Keratinocyte (primary cell): Measurements from ENCODE around the gene CYP2A6. TPM values are rescaled to one million over a fixed set of nuclear protein-coding genes. Genes with fewer than 3 reads are reported as not detected.
"Not testable (repeated sequence)": the region's sequence is repeated elsewhere in the genome, so short reads cannot be mapped to it uniquely, and the experiment has no call there.

Experiments used
- DNase-seq: peaks from one replicate; pipeline ENCODE4 v3.0.0-alpha.2; 2011; ENCODE audit warnings: low read depth, missing footprints, low spot score
- FAIRE-seq: peaks from 2 replicates; lab custom pipeline; 2011; peaks lifted over from hg19 to GRCh38; lab: Jason Lieb, UNC
- H2AFZ ChIP-seq: 2 replicates; pipeline ENCODE4 v1.6.0; 2012; ENCODE audit warnings: low read length, control low read depth, inconsistent platforms; ENCODE audit not compliant: control insufficient read depth
- H3K27ac ChIP-seq: 2 replicates; pipeline ENCODE4 v1.5.1; 2011; ENCODE audit warnings: low read length; ENCODE audit not compliant: control insufficient read depth, insufficient read depth
- H3K27me3 ChIP-seq: 3 replicates; pipeline ENCODE4 v1.6.0; 2011; ENCODE audit warnings: low read length; ENCODE audit not compliant: control insufficient read depth, insufficient read depth; ENCODE audit errors: extremely low read depth
- H3K36me3 ChIP-seq, 2 experiments: 2 replicates in 1 of 2; 3 replicates in 1 of 2; pipeline ENCODE4 v1.5.1; 2011; ENCODE audit warnings: low read length in 2 of 2, mild to moderate bottlenecking in 1 of 2; ENCODE audit not compliant: control insufficient read depth in 2 of 2, insufficient read depth in 2 of 2; ENCODE audit errors: extremely low read depth in 1 of 2
- H3K4me1 ChIP-seq: 3 replicates; pipeline ENCODE4 v1.5.1; 2011; ENCODE audit warnings: low read length; ENCODE audit not compliant: control insufficient read depth, insufficient read depth; ENCODE audit errors: extremely low read depth
- H3K4me2 ChIP-seq: 3 replicates; pipeline ENCODE4 v1.6.0; 2011; ENCODE audit warnings: low read depth, low read length; ENCODE audit not compliant: control insufficient read depth, insufficient read depth; ENCODE audit errors: extremely low read depth
- H3K4me3 ChIP-seq, 3 experiments: fragments of 200-600 bp in 1 of 3; sonication (generic) in 1 of 3; 2 replicates in 2 of 3; 3 replicates in 1 of 3; pipeline ENCODE4 v1.5.1; 2011 to 2016; ENCODE audit warnings: low read length in 3 of 3, mild to moderate bottlenecking in 3 of 3, control low read depth in 2 of 3, inconsistent platforms in 1 of 3, low read depth in 1 of 3, mixed read lengths in 1 of 3, mixed run types in 1 of 3, moderate library complexity in 1 of 3; ENCODE audit not compliant: control insufficient read depth in 2 of 3, insufficient read depth in 2 of 3; ENCODE audit errors: extremely low read depth in 1 of 3
- H3K79me2 ChIP-seq: 2 replicates; pipeline ENCODE4 v1.6.0; 2012; ENCODE audit warnings: low read length; ENCODE audit not compliant: control insufficient read depth, insufficient read depth
- H3K9ac ChIP-seq: 3 replicates; pipeline ENCODE4 v1.6.0; 2011; ENCODE audit warnings: low read length; ENCODE audit not compliant: control insufficient read depth, insufficient read depth; ENCODE audit errors: extremely low read depth
- H3K9me1 ChIP-seq: 3 replicates; pipeline ENCODE4 v1.6.0; 2011; ENCODE audit warnings: low read length; ENCODE audit not compliant: control insufficient read depth, insufficient read depth; ENCODE audit errors: extremely low read depth
- H3K9me3 ChIP-seq: 2 replicates; pipeline ENCODE4 v1.5.1; 2012; ENCODE audit warnings: low read depth, low read length; ENCODE audit not compliant: control insufficient read depth
- H4K20me1 ChIP-seq: 3 replicates; pipeline ENCODE4 v1.6.0; 2011; ENCODE audit warnings: low read length; ENCODE audit not compliant: control insufficient read depth, insufficient read depth; ENCODE audit errors: extremely low read depth
- CTCF ChIP-seq, 3 experiments: IDR thresholded peaks in 1 of 3; conservative IDR thresholded peaks in 1 of 3; optimal IDR thresholded peaks in 1 of 3; 2 replicates in 2 of 3; 3 replicates in 1 of 3; pipeline versions ENCODE3 to v1.5.1; 2011; ENCODE audit warnings: low read length in 3 of 3, mild to moderate bottlenecking in 3 of 3, moderate library complexity in 2 of 3, control low read depth in 1 of 3, inconsistent platforms in 1 of 3; ENCODE audit not compliant: insufficient read depth in 2 of 3; ENCODE audit errors: extremely low read depth in 1 of 3
- EZH2 ChIP-seq: IDR thresholded peaks from one replicate; pipeline ENCODE4 v1.6.1; 2012; ENCODE audit warnings: inconsistent platforms, mild to moderate bottlenecking, low read length, moderate library complexity
- dilution Hi-C: fragments of 300-500 bp; cut with MboI; formaldehyde crosslinking; loops from one replicate; pipeline ENCODE4 v1.7.0; 2020; ENCODE audit warnings: low sequenced_read_pairs; ENCODE audit not compliant: extremely low pct_ligation_motif_present
- polyA plus RNA-seq, 5 experiments: library from polyadenylated mRNA; depleted of rRNA in 3 of 5; stranded (reverse) in 3 of 5; stranded (forward) in 1 of 5; unstranded in 1 of 5; fragments of >200 nt; gene quantifications; 1 replicate in 1 of 5; 2 replicates in 3 of 5; 3 replicates in 1 of 5; pipeline versions ENCODE4 v1.2.1 to v1.2.3, GENCODE V29; 2011 to 2012; ENCODE audit warnings: missing spikeins in 2 of 5, low read depth in 1 of 5, low replicate concordance in 1 of 5

The CYP2A6 gene
- polyA plus RNA-seq, 1 donor (not counting 4 experiments of a cell fraction or from before 2014, with no cell fraction given) = not detected

GRCh38 chr19:40842012-40842411 is 8.2 kb downstream of the CYP2A6 start:
- dilution Hi-C loops, H4K20me1 ChIP-seq, H3K4me1 ChIP-seq, H3K27ac ChIP-seq, H3K4me3 ChIP-seq, DNase-seq, H2AFZ ChIP-seq, H3K9me3 ChIP-seq, FAIRE-seq, H3K27me3 ChIP-seq, H3K79me2 ChIP-seq, H3K9me1 ChIP-seq, H3K4me2 ChIP-seq, H3K9ac ChIP-seq, H3K36me3 ChIP-seq: not testable (repeated sequence)

DNA sequence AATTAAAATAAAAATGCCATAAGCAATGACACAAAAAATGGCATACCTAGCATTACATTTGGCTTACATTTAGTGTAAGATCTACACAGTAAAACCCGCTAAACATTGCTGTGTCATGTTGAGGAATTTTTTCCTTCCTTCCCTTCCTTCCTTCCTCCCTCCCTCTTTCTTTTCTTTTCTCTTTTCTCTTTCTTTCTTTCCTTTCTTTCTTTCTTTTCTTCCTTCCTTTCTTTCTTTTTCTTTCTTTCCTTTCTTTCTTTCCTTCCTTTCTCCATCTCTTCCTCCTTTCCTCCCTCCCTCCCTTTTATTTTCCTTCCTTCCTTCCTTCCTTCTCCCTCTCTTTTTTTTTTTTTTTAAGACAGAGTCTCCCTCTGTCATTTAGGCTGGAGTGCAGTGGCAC is 11.8 kb downstream of the CYP2A6 start:
- H3K9ac ChIP-seq = not testable (repeated sequence)

DNA sequence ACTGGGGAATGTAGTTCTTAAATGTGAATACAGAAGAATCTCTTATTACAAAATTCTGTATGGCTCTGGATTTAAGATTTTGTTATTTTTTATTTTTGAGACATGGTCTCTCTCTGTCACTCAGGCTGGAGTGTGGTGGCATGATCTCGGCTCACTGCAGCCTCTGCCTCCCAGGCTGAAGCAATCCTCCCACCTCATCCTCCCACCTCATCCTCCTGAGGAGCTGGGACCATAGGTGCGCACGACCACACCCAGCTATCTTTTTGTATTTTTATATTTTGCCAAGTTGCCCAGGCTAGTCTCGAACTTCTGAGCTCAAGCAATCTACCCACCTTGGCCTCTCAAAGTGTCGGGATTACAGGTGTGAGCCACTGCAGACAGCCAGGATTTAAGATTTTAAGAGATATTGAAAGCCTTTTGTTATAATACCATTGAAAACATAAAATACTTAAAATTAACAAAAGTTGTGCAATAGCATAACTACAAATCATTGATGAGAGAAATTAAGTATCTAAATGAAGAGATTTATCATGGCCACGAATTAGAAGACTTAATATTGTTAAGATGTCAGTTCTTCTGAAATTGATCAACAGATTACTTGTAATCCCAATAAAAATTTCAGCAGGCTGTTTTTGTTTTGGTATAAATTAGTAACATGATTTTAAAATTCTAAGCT is 13.4 kb downstream of the CYP2A6 start:
- H3K9me3 ChIP-seq = no peaks in the 10 kb centered on the region

More for the DNA sequence above, 11.8 kb downstream of the CYP2A6 start:
- FAIRE-seq, H3K79me2 ChIP-seq, H3K4me1 ChIP-seq, DNase-seq, H4K20me1 ChIP-seq, H3K4me3 ChIP-seq, H3K36me3 ChIP-seq, H3K27ac ChIP-seq, dilution Hi-C loops, H3K27me3 ChIP-seq, H3K4me2 ChIP-seq, H3K9me3 ChIP-seq, H3K9me1 ChIP-seq, H2AFZ ChIP-seq: not testable (repeated sequence)

GRCh38 chr19:40833728-40834533 is 16.3 kb downstream of the CYP2A6 start:
- H3K4me3 ChIP-seq, H3K9me3 ChIP-seq, H3K9me1 ChIP-seq, FAIRE-seq, H3K79me2 ChIP-seq, H3K4me2 ChIP-seq, H3K4me1 ChIP-seq, H2AFZ ChIP-seq, H3K27ac ChIP-seq, DNase-seq, H3K36me3 ChIP-seq, H3K27me3 ChIP-seq, H4K20me1 ChIP-seq, H3K9ac ChIP-seq, dilution Hi-C loops: not testable (repeated sequence)

More for the DNA sequence above, 13.4 kb downstream of the CYP2A6 start:
- Histone ChIP-seq H3K27me3 (no peaks in the 10 kb centered on the region), H3K4me2 (no peak overlapping the region), H3K9ac (no peak overlapping the region), H3K4me1 (no peaks in the 10 kb centered on the region), H3K27ac (no peak overlapping the region), H3K79me2 (no peaks in the 10 kb centered on the region), H3K4me3 (no peak overlapping the region), H3K36me3 (no peaks in the 10 kb centered on the region), H3K9me1 (no peaks in the 10 kb centered on the region), H4K20me1 (no peaks in the 10 kb centered on the region), H2AFZ (no peak overlapping the region)
- dilution Hi-C loops = no loop called here
- FAIRE-seq (no peak), DNase-seq (no peak)
- TF ChIP-seq EZH2 (no peak), CTCF (optimal IDR thresholded peaks at IDR 0.05 in 1 of 3, IDR thresholded peaks at IDR 0.05 in 1 of 3, conservative IDR thresholded peaks at IDR 0.05 in 1 of 3; ENCODE audit: extremely low read depth in 1 of 3, insufficient read depth in 2 of 3, low read length in 3 of 3) (no peak)
